ENCODE data around the gene SPIRE1.
"Not testable (repeated sequence)": the region's sequence is repeated elsewhere in the genome, so short reads cannot be mapped to it uniquely, and the experiment has no call there.

SPIRE1 gene

GRCh38 chr18:12551943-12552878 lies 105.7 kb downstream of the SPIRE1 start:
- not testable (repeated sequence) for DNase-seq

GRCh38 chr18:12551466-12551865 lies 106.4 kb downstream of the SPIRE1 start:
- not testable (repeated sequence) for DNase-seq

- no peak for DNase-seq
Measured at GRCh38 chr18:12543697-12544096, 114.2 kb downstream of the SPIRE1 start.

- DNase-seq = no peak
Measured at GRCh38 chr18:12540751-12541150, 117.2 kb downstream of the SPIRE1 start.

GRCh38 chr18:12539158-12539557 lies 118.7 kb downstream of the SPIRE1 start:
- not testable (repeated sequence) for DNase-seq

- DNase-seq = no peak
Measured at GRCh38 chr18:12534820-12535219, 123.1 kb downstream of the SPIRE1 start.

GRCh38 chr18:12532661-12533060 lies 125.2 kb downstream of the SPIRE1 start:
- DNase-seq = no peak

- DNase-seq = no peak
Measured at GRCh38 chr18:12531749-12532148, 126.2 kb downstream of the SPIRE1 start.

- no peak for DNase-seq
Measured at GRCh38 chr18:12520442-12520992, 137.4 kb downstream of the SPIRE1 start.

- DNase-seq = no peak
Measured at GRCh38 chr18:12518832-12519531, 138.9 kb downstream of the SPIRE1 start.

GRCh38 chr18:12518326-12518725 lies 139.6 kb downstream of the SPIRE1 start:
- DNase-seq = no peak

- no peak for DNase-seq
Measured at GRCh38 chr18:12517142-12517825, 140.6 kb downstream of the SPIRE1 start.

- DNase-seq = no peak
Measured at GRCh38 chr18:12516049-12516630, 141.8 kb downstream of the SPIRE1 start.

GRCh38 chr18:12515550-12515949 lies 142.4 kb downstream of the SPIRE1 start:
- no peak for DNase-seq

GRCh38 chr18:12507007-12507406 lies 150.9 kb downstream of the SPIRE1 start:
- no peak for DNase-seq

GRCh38 chr18:12500986-12501385 lies 156.9 kb downstream of the SPIRE1 start:
- DNase-seq = no peak

GRCh38 chr18:12497839-12498238 lies 160.1 kb downstream of the SPIRE1 start:
- DNase-seq = no peak

GRCh38 chr18:12497296-12497695 lies 160.6 kb downstream of the SPIRE1 start:
- no peak for DNase-seq

GRCh38 chr18:12492907-12493306 lies 165.0 kb downstream of the SPIRE1 start:
- no peak for DNase-seq

- DNase-seq = no peak
Measured at GRCh38 chr18:12491611-12492435, 166.1 kb downstream of the SPIRE1 start.

- no peak for DNase-seq
Measured at GRCh38 chr18:12485479-12486105, 172.3 kb downstream of the SPIRE1 start.
